Peyer's patch (tissue), 4 donors: ENCODE measurements around the gene PHPT1.

Source experiments
- POLR2A ChIP-seq, 2 donors: fragments of 450-650 bp; IDR thresholded peaks; one replicate each; pipeline ENCODE4 v1.5.1; 2017; ENCODE audit warnings: antibody characterized with exemption in 2 of 2, mild to moderate bottlenecking in 2 of 2, moderate library complexity in 2 of 2
- TF ChIP-seq, protein P1 (sequence below), 6 experiments: fragments of 450-650 bp in 4 of 6; fragments of 200-600 bp in 2 of 6; sonication (generic) in 1 of 6; IDR thresholded peaks; one replicate each; pipeline ENCODE4 v1.5.1; 2017 to 2019; ENCODE audit warnings: antibody characterized with exemption in 6 of 6, mild to moderate bottlenecking in 3 of 6, moderate library complexity in 1 of 6

DNA sequence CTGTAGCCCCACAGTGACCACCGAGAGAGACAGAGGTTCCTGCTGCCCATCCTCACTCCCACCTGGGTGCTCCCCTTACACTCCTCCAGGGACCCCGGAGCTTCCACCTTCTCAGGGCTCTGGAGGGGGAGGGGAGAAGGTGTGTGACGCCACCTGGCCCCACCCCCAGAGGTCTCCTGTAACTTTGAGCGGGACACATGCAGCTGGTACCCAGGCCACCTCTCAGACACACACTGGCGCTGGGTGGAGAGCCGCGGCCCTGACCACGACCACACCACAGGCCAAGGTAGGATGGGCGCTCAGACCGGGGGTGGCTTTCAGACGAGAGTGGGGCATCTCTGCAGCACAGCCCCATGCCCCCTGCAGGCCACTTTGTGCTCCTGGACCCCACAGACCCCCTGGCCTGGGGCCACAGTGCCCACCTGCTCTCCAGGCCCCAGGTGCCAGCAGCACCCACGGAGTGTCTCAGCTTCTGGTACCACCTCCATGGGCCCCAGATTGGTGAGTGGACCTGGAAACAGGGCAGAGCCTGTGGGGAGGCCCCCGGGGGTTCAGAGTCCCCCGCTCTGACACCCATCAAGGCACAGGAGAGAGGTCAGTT, 7.4 kb downstream of the PHPT1 start:
- TF ChIP-seq, protein P1, sequence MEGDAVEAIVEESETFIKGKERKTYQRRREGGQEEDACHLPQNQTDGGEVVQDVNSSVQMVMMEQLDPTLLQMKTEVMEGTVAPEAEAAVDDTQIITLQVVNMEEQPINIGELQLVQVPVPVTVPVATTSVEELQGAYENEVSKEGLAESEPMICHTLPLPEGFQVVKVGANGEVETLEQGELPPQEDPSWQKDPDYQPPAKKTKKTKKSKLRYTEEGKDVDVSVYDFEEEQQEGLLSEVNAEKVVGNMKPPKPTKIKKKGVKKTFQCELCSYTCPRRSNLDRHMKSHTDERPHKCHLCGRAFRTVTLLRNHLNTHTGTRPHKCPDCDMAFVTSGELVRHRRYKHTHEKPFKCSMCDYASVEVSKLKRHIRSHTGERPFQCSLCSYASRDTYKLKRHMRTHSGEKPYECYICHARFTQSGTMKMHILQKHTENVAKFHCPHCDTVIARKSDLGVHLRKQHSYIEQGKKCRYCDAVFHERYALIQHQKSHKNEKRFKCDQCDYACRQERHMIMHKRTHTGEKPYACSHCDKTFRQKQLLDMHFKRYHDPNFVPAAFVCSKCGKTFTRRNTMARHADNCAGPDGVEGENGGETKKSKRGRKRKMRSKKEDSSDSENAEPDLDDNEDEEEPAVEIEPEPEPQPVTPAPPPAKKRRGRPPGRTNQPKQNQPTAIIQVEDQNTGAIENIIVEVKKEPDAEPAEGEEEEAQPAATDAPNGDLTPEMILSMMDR (IDR thresholded peaks at IDR 0.05) = peak in 1 of 6 experiments; percentile 4
- TF ChIP-seq POLR2A (IDR thresholded peaks at IDR 0.05) = no peak
